GM19324 (cell line): Measurements from ENCODE around the gene CCNYL1.
"Not testable (repeated sequence)": the region's sequence is repeated elsewhere in the genome, so short reads cannot be mapped to it uniquely, and the experiment has no call there.

Experiments
- ATAC-seq: cut with Tn5 transposase; IDR thresholded peaks from one replicate; pipeline ENCODE4 v1.9.1; 2021; ENCODE audit warnings: mild to moderate bottlenecking, moderate library complexity; ENCODE audit not compliant: unreplicated experiment, low FRiP score

The CCNYL1 gene

GRCh38 chr2:207710814-207711740, at the start of gene CCNYL1:
Gene CCNYL1 (plus strand): TSS chr2:207711640. CDS start chr2:207711897, 257 bp downstream.
- ATAC-seq: peak; percentile 98

GRCh38 chr2:207662203-207662602, 49.2 kb upstream of the CCNYL1 start:
- peak; percentile 71 for ATAC-seq

DNA sequence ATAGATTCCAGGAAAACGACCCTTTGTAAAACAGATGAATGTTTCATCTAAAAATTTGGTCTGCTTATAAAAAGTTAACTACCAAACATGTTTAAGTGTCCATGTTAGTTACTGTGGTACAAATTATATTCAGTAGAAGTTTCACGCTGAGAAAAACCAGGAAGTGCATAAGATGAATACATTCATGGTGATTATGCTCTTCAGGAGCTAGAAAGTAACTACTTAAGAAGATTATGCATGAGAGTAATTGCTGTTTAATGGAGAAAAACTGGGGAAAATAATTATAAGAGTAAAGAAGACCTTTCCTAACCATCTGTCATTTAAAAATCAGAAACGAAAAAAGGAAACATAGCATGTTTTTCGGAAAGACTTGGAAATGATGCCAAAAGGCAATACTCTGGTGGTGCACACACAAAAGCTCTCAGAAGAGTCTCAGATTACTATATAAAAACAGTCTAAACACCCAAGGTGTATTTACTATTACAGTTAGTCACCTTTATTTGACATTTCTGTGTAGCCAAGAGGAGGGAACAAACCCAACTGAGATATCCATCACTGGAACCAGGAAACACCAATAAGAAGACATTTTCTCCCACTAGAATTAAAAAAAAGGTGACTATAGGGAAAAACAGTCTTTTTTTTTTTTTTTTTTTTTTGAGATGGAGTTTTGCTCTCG, 47.4 kb upstream of the CCNYL1 start:
- ATAC-seq: no peak

GRCh38 chr2:207670887-207671286, 40.6 kb upstream of the CCNYL1 start:
- no peak for ATAC-seq

- ATAC-seq: no peak
Measured at GRCh38 chr2:207673431-207673830, 38.0 kb upstream of the CCNYL1 start.

GRCh38 chr2:207674266-207674774, 37.1 kb upstream of the CCNYL1 start:
- ATAC-seq: no peak

DNA sequence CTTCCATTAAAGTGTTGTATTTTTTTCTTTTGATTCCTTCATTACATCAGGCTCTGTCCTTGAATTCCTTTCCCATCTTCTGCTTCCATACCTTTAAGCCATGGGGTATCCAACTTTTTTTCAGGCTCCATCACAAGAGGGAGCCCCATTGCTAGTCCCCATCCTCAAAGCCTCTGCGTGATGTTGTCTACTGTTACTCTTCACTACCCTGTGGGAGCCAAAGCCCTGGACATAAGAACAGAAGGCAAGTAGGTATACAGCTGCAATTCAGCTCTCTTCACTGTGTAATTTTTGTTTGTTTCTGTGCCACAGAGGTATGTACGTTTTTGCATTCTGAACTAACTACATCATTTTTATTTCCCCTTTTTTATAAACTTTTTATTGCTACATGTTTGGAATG, 36.6 kb upstream of the CCNYL1 start:
- ATAC-seq: no peak

DNA sequence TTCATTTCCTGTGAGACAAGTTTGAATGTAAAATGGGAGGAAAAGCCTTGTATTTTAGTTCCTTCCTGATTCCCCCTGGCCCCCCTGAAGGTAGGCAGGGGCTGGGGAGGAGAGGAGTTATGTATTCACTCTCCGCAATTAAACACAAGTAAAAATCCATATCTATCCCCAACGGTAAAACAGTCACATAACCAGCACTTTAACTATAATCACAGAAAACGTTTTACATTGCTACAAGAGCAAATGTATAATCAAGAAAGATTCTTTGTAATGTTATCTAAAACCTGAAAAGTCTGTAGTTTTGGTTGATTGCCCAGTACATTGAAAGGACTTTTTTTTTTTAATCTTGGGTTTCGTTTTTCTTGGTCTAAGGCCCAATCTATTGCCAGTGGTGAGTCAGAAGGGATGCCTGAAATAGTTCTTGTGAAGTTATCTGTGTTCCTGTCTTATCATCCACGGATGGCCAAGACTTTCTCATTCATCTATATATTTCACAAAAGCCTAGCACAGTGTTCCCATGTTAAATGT, 34.5 kb upstream of the CCNYL1 start:
- ATAC-seq: no peak

GRCh38 chr2:207681431-207681830, 30.0 kb upstream of the CCNYL1 start:
- ATAC-seq: no peak

- ATAC-seq: no peak
Measured at GRCh38 chr2:207682557-207682956, 28.9 kb upstream of the CCNYL1 start.

DNA sequence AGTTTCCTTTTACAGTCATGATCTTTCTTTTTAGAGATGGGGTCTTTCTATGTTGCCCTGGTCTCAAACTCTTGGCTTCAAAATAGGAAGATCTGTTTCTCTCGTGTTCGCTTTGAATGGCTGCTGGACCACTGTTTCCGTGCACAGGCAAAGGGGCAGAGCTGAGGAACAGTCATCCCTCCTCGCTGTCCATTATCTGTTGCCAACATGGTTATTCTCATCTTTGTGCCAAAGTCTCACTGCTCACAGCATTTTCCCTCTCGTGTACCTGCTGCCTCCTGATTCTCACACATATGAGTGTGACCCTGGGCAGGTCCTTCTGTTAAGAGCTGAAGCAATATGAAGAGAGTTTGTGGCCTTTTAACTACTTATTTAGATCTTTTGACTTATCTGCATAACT, 28.0 kb upstream of the CCNYL1 start:
- no peak for ATAC-seq

GRCh38 chr2:207683879-207684627, 27.4 kb upstream of the CCNYL1 start:
- no peak for ATAC-seq

DNA sequence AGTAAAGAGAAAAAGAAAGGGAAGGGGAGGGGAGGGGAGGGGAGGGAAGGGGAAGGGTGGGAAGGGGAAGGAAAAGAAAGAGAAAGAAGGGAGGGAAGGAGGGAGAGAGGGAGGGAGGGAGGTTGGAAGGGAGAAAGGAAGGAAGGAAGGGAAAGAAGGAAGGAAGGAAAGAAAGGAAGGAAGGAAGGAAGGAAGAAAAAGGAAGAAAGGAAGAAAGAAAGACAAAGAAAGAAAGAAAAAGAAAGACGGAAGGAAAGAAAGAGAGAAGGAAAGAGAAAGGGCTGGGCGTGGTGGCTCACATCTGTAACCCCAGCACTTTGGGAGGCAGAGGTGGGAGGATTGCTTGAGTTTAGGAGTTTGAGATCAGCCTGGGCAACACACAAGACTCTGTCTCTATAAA, 24.6 kb upstream of the CCNYL1 start:
- ATAC-seq: no peak

DNA sequence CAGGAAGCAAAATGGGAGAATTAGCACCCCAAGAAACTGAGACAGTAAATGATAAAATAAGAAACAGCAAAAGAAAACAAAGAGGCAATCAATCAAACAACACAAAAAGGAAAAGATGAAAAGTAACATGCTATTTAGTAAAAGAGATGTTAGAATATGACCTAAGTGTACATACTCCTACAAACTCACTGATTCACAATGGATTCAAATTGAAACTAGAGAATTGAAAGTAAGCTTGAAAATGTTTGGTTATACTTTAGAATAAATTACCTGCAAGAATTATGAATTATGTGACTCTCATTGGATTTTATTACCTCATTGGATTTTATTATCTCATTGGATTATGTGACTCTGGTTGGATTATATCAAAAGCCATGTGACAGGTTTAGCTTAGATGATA, 22.8 kb upstream of the CCNYL1 start:
- ATAC-seq: no peak

DNA sequence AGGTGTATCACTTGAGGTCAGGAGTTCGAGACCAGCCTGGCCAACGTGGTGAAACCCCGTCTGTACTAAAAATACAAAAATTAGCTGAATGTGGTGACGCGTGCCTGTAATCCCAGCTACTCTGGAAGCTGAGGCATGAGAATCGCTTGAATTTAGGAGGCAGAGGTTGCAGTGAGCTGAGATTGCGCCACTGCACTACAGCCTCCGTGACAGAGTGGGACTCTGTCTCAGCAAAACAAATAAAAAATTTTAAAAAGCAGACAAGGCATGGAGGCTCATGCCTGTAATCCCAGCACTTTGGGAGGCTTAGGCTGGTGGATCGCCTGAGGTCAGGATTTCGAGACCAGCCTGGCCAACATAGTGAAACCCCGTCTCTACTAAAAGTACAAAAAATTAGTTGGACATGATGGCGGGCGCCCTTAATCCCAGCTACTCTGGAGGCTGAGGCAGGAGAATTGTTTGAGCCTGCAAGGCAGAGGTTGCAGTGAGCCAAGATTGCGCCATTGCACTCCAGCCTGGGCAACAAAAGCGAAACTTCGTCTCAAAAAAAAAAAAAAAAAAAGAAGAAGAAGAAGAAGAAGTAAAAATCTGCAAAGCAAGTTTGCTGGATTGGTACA, 20.5 kb upstream of the CCNYL1 start:
- not testable (repeated sequence) for ATAC-seq

DNA sequence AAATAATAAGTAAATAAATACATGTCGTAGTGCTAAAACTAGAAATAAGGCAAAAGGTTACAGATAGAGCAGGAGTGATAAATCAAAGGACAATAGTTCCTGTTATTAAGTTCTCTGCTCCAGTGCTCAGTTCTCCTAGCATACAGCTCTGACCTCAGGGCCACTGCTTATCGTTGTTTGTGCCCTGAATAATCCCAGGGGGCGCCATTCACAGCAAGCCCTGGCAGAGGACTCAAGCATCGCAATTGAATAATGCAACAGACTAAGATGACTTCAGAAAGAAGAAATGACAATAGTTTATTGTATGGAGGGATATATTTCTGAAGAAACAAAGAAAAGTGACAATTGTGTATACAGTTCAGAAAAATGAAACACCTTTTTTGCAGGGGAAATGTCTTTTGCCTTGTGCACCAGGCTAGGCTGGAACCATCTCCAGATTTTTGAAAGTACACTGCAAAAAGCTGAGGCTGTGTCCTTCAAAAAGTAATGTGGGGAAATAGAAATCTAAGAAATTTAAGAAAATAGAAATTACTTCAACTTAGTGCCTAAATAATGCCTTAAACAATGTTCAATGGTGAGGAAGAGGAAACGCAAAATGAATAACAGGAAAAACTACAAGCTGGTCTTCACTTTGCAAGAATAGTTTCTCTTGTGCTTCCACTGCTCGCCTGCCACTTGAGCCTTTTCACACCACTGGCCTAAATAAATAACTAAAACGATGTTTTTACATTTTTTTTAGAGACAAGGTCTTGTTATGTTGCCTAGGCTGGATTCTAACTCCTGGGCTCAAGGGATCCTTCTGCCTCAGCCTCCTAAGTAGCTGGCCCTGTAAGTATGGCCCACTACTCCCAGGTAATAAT, 19.0 kb upstream of the CCNYL1 start:
- ATAC-seq: no peak

GRCh38 chr2:207693641-207694249, 17.7 kb upstream of the CCNYL1 start:
- no peak for ATAC-seq

DNA sequence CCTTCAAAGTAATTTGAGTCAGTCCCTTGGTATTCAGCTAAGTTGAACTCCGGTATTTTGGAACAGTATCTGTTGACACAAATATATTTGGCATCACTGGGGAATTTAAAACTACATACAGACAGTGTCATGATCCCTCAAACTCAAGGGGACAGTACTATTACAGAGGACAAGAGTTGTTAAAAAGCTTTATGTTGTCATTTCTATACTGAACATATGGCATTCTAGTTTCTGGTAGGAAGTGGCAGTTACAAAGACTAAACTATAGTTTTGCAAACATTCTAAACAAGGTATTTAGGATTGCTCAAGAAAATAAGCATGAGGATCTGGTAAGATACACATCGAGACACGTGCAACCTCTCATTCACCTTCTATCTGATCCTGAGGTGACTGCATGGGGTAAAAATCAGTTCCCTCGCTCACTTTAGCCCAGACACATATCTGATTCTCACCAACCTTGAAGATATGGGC, 16.6 kb upstream of the CCNYL1 start:
- no peak for ATAC-seq

- ATAC-seq: no peak
Measured at GRCh38 chr2:207695293-207695692, 16.1 kb upstream of the CCNYL1 start.
